ENCODE data around the gene CTNNA2. TPM values are rescaled to one million over a fixed set of nuclear protein-coding genes. Genes with fewer than 3 reads are reported as not detected.

Gene CTNNA2
- total and polyA plus RNA-seq, 9 of the 15 experiments (the other 6 are each of a cell fraction or from before 2014, with no cell fraction given), result 0.03 to 0.40 (median 0.15) TPM

DNA sequence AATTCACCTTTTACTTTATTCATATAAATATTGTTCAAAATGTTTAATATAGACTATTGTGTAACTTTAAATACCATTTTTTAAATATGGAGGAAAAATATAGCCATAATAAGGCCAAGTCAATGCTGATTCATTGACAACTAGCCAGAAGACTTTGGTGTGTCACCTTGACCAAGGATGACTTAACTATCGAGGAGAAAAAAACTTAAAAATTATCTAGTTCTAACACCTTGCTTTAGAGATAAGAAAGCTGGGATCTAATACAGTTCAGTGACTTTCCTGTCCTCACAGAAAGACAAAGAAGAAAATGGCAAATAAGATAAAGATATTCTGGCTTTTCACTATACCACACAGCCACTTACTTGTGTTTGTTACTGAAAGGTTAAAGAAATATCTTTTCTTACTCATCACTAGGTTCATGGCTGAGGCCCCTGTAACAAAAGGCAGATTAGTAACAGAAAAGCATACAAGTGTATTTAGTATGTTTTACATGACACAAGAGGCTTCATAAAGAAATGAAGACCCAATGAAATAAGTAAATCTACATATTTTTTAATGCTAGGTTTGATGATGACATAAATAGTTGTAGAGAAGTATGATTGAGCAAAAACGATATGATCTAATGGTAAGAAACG is 857.6 kb downstream of the CTNNA2 start (continued):
- TF ChIP-seq, protein P1, sequence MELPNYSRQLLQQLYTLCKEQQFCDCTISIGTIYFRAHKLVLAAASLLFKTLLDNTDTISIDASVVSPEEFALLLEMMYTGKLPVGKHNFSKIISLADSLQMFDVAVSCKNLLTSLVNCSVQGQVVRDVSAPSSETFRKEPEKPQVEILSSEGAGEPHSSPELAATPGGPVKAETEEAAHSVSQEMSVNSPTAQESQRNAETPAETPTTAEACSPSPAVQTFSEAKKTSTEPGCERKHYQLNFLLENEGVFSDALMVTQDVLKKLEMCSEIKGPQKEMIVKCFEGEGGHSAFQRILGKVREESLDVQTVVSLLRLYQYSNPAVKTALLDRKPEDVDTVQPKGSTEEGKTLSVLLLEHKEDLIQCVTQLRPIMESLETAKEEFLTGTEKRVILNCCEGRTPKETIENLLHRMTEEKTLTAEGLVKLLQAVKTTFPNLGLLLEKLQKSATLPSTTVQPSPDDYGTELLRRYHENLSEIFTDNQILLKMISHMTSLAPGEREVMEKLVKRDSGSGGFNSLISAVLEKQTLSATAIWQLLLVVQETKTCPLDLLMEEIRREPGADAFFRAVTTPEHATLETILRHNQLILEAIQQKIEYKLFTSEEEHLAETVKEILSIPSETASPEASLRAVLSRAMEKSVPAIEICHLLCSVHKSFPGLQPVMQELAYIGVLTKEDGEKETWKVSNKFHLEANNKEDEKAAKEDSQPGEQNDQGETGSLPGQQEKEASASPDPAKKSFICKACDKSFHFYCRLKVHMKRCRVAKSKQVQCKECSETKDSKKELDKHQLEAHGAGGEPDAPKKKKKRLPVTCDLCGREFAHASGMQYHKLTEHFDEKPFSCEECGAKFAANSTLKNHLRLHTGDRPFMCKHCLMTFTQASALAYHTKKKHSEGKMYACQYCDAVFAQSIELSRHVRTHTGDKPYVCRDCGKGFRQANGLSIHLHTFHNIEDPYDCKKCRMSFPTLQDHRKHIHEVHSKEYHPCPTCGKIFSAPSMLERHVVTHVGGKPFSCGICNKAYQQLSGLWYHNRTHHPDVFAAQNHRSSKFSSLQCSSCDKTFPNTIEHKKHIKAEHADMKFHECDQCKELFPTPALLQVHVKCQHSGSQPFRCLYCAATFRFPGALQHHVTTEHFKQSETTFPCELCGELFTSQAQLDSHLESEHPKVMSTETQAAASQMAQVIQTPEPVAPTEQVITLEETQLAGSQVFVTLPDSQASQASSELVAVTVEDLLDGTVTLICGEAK (IDR thresholded peaks at IDR 0.05), result no peak
- TF ChIP-seq, protein P1 (CRISPR knock-in tag; IDR thresholded peaks at IDR 0.05), result no peak
- peak; percentile 89 for TF ChIP-seq ZEB2 (IDR thresholded peaks at IDR 0.05)
- TF ChIP-seq FOXM1 (IDR thresholded peaks at IDR 0.05; ENCODE audit: low read depth), result peak; percentile 70
- no peak for TF ChIP-seq FOXM1 (CRISPR knock-in tag; IDR thresholded peaks at IDR 0.05; ENCODE audit: low read depth)
- TF ChIP-seq, protein P2, sequence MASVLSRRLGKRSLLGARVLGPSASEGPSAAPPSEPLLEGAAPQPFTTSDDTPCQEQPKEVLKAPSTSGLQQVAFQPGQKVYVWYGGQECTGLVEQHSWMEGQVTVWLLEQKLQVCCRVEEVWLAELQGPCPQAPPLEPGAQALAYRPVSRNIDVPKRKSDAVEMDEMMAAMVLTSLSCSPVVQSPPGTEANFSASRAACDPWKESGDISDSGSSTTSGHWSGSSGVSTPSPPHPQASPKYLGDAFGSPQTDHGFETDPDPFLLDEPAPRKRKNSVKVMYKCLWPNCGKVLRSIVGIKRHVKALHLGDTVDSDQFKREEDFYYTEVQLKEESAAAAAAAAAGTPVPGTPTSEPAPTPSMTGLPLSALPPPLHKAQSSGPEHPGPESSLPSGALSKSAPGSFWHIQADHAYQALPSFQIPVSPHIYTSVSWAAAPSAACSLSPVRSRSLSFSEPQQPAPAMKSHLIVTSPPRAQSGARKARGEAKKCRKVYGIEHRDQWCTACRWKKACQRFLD (CRISPR knock-in tag; IDR thresholded peaks at IDR 0.05), result no peak
- 0 out of 2 replicates have a peak, but pooled peaks have one; percentile 44 for TF ChIP-seq KHSRP (IDR thresholded peaks at IDR 0.05)
- TF ChIP-seq, protein P3, sequence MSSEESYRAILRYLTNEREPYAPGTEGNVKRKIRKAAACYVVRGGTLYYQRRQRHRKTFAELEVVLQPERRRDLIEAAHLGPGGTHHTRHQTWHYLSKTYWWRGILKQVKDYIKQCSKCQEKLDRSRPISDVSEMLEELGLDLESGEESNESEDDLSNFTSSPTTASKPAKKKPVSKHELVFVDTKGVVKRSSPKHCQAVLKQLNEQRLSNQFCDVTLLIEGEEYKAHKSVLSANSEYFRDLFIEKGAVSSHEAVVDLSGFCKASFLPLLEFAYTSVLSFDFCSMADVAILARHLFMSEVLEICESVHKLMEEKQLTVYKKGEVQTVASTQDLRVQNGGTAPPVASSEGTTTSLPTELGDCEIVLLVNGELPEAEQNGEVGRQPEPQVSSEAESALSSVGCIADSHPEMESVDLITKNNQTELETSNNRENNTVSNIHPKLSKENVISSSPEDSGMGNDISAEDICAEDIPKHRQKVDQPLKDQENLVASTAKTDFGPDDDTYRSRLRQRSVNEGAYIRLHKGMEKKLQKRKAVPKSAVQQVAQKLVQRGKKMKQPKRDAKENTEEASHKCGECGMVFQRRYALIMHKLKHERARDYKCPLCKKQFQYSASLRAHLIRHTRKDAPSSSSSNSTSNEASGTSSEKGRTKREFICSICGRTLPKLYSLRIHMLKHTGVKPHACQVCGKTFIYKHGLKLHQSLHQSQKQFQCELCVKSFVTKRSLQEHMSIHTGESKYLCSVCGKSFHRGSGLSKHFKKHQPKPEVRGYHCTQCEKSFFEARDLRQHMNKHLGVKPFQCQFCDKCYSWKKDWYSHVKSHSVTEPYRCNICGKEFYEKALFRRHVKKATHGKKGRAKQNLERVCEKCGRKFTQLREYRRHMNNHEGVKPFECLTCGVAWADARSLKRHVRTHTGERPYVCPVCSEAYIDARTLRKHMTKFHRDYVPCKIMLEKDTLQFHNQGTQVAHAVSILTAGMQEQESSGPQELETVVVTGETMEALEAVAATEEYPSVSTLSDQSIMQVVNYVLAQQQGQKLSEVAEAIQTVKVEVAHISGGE (CRISPR knock-in tag; IDR thresholded peaks at IDR 0.05), result 0 out of 6 replicates have a peak, but pooled peaks of 1 of the 3 experiments have one; percentile 34
- TF ChIP-seq DIDO1 (tag; IDR thresholded peaks at IDR 0.05; ENCODE audit: low read depth), result no peak
- TF ChIP-seq TCFL5 (CRISPR knock-in tag; conservative IDR thresholded peaks at IDR 0.05), result no peak
- no peak for TF ChIP-seq CBX2 (IDR thresholded peaks at IDR 0.05; ENCODE audit: insufficient read depth, low read length, poor library complexity, severe bottlenecking)
- TF ChIP-seq TCF3 (CRISPR knock-in tag; IDR thresholded peaks at IDR 0.05), result peak; percentile 82
- TF ChIP-seq E2F3 (CRISPR knock-in tag; IDR thresholded peaks at IDR 0.05), result no peak
- peak; percentile 59; the same call in 1 of the 2 replicates for TF ChIP-seq ATF7 (IDR thresholded peaks at IDR 0.05)

All from K562 (cell line).